Neural cell (in vitro differentiated cells): ENCODE measurements around the gene SNX13.

Experiments
- TAF1 ChIP-seq: IDR thresholded peaks from 2 replicates; pipeline ENCODE4 v1.6.1; 2012; ENCODE audit warnings: low read depth
- TF ChIP-seq, protein P1 (sequence below): fragments of 450-650 bp; IDR thresholded peaks from 2 replicates; pipeline ENCODE4 v1.5.1; 2014; ENCODE audit warnings: antibody characterized with exemption, mild to moderate bottlenecking, moderate library complexity; ENCODE audit not compliant: poor library complexity, severe bottlenecking

DNA sequence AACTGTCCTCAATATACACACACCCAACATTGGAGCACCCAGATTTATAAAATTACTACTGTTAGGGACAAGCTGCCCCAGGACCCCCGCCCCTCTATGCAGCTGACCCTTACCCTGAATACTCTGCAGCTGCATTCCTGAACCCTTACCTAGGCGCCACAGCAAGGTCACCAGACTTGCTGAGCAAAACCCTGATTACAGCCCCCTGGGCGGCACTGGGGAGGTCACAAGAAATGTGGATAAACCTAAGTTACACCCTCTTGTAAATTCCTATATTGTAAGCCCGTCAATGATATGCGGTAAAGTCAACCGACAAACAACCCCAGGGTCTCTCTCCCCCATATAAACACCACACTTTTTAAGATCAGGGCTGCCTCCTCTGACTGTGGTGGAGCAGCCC lies 25.1 kb downstream of the SNX13 start:
- TF ChIP-seq, protein P1, sequence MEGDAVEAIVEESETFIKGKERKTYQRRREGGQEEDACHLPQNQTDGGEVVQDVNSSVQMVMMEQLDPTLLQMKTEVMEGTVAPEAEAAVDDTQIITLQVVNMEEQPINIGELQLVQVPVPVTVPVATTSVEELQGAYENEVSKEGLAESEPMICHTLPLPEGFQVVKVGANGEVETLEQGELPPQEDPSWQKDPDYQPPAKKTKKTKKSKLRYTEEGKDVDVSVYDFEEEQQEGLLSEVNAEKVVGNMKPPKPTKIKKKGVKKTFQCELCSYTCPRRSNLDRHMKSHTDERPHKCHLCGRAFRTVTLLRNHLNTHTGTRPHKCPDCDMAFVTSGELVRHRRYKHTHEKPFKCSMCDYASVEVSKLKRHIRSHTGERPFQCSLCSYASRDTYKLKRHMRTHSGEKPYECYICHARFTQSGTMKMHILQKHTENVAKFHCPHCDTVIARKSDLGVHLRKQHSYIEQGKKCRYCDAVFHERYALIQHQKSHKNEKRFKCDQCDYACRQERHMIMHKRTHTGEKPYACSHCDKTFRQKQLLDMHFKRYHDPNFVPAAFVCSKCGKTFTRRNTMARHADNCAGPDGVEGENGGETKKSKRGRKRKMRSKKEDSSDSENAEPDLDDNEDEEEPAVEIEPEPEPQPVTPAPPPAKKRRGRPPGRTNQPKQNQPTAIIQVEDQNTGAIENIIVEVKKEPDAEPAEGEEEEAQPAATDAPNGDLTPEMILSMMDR = no peak
- no peak for TF ChIP-seq TAF1
